Fibroblast of lung (primary cell): ENCODE data around the gene POU2AF2.

ENCODE experiments used
- EZH2 ChIP-seq: IDR thresholded peaks from 2 replicates; pipeline ENCODE4 v1.5.1; 2012; ENCODE audit warnings: low read length, control low read depth, mild to moderate bottlenecking; ENCODE audit errors: missing control alignments
- TF ChIP-seq, protein P1 (sequence below), 2 donors: IDR thresholded peaks in 1 of 2; conservative IDR thresholded peaks in 1 of 2; 1 replicate in 1 of 2; 2 replicates in 1 of 2; pipeline ENCODE4 v1.5.1; 2011 to 2012; ENCODE audit warnings: low read length in 2 of 2, control low read depth in 1 of 2, inconsistent platforms in 1 of 2, low read depth in 1 of 2, mild to moderate bottlenecking in 1 of 2

DNA sequence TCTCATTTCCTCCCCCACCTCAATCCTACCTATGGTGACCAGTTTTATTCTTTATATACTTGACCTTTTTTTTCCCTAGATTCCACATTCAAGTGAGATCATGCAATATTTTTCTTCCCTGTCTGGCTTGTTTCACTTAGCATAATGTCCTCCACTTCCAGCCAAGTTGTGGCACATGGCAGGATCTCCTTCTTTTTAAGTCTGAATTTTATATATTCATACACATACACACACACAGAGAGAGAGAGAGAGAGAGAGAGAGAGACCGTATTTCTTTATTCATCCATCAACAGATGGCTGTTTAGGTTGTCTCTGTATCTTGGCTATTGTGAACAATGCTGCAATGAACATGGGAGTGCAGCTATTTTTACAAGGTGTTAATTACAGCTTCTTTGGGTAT, 1.4 kb downstream of the POU2AF2 start:
- TF ChIP-seq, protein P1, sequence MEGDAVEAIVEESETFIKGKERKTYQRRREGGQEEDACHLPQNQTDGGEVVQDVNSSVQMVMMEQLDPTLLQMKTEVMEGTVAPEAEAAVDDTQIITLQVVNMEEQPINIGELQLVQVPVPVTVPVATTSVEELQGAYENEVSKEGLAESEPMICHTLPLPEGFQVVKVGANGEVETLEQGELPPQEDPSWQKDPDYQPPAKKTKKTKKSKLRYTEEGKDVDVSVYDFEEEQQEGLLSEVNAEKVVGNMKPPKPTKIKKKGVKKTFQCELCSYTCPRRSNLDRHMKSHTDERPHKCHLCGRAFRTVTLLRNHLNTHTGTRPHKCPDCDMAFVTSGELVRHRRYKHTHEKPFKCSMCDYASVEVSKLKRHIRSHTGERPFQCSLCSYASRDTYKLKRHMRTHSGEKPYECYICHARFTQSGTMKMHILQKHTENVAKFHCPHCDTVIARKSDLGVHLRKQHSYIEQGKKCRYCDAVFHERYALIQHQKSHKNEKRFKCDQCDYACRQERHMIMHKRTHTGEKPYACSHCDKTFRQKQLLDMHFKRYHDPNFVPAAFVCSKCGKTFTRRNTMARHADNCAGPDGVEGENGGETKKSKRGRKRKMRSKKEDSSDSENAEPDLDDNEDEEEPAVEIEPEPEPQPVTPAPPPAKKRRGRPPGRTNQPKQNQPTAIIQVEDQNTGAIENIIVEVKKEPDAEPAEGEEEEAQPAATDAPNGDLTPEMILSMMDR (conservative IDR thresholded peaks at IDR 0.05 in 1 of 2, IDR thresholded peaks at IDR 0.05 in 1 of 2; ENCODE audit: low read depth in 1 of 2, low read length in 2 of 2), result no peak
- no peak for TF ChIP-seq EZH2
